Loucy (cell line): ENCODE results near the gene PPP2R5B.

ENCODE experiments used
- EZH2phosphoT487 ChIP-seq: fragments of 200-600 bp; IDR thresholded peaks from 2 replicates; pipeline ENCODE4 v1.6.1; 2018; ENCODE audit warnings: antibody characterized with exemption, mild to moderate bottlenecking, moderate library complexity, borderline replicate concordance
- TF ChIP-seq, protein P1 (sequence below): fragments of 200-600 bp; sonication (generic); conservative IDR thresholded peaks from 2 replicates; pipeline ENCODE4 v1.5.1; 2014; ENCODE audit warnings: mild to moderate bottlenecking, antibody characterized with exemption, low read length

DNA sequence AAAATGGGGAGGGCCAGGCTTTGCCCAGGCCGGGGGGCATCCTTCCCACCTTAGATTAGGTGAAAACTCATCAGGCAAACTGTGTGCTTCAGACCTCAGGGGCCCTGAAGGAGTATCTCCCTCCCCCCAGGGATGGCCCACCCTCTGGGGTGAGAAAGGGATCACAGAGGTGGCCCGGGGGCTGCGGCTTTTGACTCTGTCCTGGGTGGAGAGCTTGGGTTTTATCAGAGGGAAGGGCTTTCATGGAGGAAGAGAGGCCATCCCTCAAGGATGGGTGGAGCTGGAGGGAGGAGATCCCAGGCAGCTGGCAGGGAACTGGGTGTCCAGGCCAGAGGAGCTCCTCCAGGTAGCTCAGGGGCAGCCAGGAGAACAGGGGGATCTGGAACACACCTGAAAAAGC, 3.1 kb upstream of the PPP2R5B start:
- TF ChIP-seq, protein P1, sequence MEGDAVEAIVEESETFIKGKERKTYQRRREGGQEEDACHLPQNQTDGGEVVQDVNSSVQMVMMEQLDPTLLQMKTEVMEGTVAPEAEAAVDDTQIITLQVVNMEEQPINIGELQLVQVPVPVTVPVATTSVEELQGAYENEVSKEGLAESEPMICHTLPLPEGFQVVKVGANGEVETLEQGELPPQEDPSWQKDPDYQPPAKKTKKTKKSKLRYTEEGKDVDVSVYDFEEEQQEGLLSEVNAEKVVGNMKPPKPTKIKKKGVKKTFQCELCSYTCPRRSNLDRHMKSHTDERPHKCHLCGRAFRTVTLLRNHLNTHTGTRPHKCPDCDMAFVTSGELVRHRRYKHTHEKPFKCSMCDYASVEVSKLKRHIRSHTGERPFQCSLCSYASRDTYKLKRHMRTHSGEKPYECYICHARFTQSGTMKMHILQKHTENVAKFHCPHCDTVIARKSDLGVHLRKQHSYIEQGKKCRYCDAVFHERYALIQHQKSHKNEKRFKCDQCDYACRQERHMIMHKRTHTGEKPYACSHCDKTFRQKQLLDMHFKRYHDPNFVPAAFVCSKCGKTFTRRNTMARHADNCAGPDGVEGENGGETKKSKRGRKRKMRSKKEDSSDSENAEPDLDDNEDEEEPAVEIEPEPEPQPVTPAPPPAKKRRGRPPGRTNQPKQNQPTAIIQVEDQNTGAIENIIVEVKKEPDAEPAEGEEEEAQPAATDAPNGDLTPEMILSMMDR, result no peak
- TF ChIP-seq EZH2phosphoT487, result no peak
